ENCODE data around the gene RRAGD.

GRCh38 chr6:89460713-89461112, 48.6 kb upstream of the RRAGD start:
- no peak for TF ChIP-seq CTCF (IDR thresholded peaks at IDR 0.05 in 4 of 5, conservative IDR thresholded peaks at IDR 0.05 in 1 of 5)
- no peak for TF ChIP-seq POLR2A (IDR thresholded peaks at IDR 0.05)
